Measurements from ENCODE around the gene EXOC4.

The EXOC4 gene

DNA sequence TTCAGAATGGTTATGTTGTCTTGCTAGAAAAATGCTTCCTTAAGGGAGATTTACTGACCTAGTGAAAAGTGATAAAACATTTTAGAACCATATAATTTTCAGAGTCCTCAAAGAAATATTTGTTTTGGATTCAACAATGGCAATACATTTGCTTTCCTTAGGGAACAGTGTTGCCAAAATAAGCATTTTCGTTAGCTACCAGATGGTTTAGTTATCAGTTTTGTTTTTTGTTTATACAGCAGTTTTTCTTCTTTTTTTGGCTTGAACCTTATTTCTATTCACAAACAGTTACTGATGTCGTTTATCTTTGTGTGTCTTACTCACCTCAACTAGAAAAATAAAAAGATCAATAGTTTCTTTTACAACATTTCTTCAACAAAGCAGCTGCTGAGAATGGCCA, 48.6 kb downstream of the EXOC4 start:
- no peak for DNase-seq (ENCODE audit: extremely low read depth, insufficient read length)
- peaks cover 3% of the 10 kb centered on the region for H3K36me3 ChIP-seq (ENCODE audit: control insufficient read depth, insufficient read depth, low read length)
- TF ChIP-seq, protein P1, sequence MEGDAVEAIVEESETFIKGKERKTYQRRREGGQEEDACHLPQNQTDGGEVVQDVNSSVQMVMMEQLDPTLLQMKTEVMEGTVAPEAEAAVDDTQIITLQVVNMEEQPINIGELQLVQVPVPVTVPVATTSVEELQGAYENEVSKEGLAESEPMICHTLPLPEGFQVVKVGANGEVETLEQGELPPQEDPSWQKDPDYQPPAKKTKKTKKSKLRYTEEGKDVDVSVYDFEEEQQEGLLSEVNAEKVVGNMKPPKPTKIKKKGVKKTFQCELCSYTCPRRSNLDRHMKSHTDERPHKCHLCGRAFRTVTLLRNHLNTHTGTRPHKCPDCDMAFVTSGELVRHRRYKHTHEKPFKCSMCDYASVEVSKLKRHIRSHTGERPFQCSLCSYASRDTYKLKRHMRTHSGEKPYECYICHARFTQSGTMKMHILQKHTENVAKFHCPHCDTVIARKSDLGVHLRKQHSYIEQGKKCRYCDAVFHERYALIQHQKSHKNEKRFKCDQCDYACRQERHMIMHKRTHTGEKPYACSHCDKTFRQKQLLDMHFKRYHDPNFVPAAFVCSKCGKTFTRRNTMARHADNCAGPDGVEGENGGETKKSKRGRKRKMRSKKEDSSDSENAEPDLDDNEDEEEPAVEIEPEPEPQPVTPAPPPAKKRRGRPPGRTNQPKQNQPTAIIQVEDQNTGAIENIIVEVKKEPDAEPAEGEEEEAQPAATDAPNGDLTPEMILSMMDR (IDR thresholded peaks at IDR 0.05; ENCODE audit: insufficient read depth, low read length, poor library complexity, severe bottlenecking): no peak
- no peaks in the 10 kb centered on the region for H3K27me3 ChIP-seq (replicated peaks; ENCODE audit: control insufficient read depth, insufficient read depth, low read length)
- H3K4me3 ChIP-seq (replicated peaks; ENCODE audit: low read depth, low read length): no peak overlapping the region

DNA sequence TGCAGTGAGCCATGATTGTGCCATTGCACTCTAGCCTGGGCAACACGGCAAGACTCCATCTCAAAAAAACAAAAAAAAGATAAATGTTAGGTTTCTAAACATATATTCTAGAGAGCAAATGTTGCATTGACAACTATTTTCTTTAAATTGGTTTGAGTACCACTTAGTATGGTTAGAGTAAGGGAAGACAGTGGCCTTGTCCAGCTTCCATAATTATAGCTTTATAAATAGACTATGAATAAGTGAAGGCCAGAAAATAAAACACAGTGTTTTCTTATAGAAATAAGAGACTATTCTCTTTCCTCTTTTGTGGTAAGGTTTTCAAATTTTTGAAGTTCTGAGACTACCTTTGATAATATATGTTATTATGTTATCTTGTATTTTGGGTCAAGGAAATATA, 50.5 kb downstream of the EXOC4 start:
- H3K27me3 ChIP-seq (replicated peaks; ENCODE audit: control insufficient read depth, insufficient read depth, low read length): no peaks in the 10 kb centered on the region
- DNase-seq (ENCODE audit: extremely low read depth, insufficient read length): no peak
- peaks cover 3% of the 10 kb centered on the region for H3K36me3 ChIP-seq (ENCODE audit: control insufficient read depth, insufficient read depth, low read length)
- no peak overlapping the region for H3K4me3 ChIP-seq (replicated peaks; ENCODE audit: low read depth, low read length)
- TF ChIP-seq, protein P1 (IDR thresholded peaks at IDR 0.05; ENCODE audit: insufficient read depth, low read length, poor library complexity, severe bottlenecking): no peak

DNA sequence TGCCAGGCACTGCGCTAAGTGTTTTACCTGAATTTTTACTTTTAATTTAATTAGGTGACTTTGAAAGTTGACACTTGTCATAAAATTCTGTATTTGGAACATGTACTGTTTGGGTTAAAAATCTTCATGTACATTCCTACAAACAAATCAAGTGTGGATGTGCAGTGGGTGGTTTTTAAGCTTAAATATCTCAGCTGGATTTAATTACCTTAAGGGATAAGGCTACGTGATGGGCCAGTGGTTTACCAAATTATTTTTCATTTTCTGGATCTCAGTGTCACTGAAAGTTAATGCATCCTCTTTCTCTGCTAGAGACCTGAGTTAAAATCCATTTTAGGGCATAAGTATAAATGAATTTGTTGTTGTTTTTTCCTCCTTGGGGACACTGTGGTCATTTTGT, 51.1 kb downstream of the EXOC4 start:
- no peak overlapping the region for H3K4me3 ChIP-seq (replicated peaks; ENCODE audit: low read depth, low read length)
- TF ChIP-seq, protein P1 (IDR thresholded peaks at IDR 0.05; ENCODE audit: insufficient read depth, low read length, poor library complexity, severe bottlenecking): no peak
- no peaks in the 10 kb centered on the region for H3K27me3 ChIP-seq (replicated peaks; ENCODE audit: control insufficient read depth, insufficient read depth, low read length)
- no peak for DNase-seq (ENCODE audit: extremely low read depth, insufficient read length)
- H3K36me3 ChIP-seq (ENCODE audit: control insufficient read depth, insufficient read depth, low read length): peaks cover 3% of the 10 kb centered on the region

DNA sequence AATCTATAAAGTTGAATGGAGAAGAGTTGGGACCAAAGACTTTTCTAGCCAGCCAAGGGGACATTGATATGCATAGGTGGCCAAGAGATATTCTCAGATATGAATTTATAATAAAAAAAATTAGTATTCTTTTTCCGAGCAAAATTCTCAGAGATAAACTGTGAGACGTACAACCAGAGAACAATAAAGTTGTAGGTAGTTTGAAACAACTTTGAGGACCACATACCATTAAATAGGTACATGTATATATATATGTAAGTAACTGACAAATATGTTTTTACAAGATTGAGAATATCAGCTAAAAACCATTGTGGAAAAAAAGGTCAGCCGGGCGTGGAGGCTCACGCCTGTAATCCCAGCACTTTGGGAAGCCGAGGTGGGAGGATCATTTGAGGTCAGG, 56.5 kb downstream of the EXOC4 start:
- DNase-seq (ENCODE audit: extremely low read depth, insufficient read length): no peak
- no peak overlapping the region for H3K4me3 ChIP-seq (replicated peaks; ENCODE audit: low read depth, low read length)
- H3K36me3 ChIP-seq (ENCODE audit: control insufficient read depth, insufficient read depth, low read length): peaks cover 3% of the 10 kb centered on the region
- H3K27me3 ChIP-seq (replicated peaks; ENCODE audit: control insufficient read depth, insufficient read depth, low read length): no peaks in the 10 kb centered on the region
- TF ChIP-seq, protein P1 (IDR thresholded peaks at IDR 0.05; ENCODE audit: insufficient read depth, low read length, poor library complexity, severe bottlenecking): no peak

DNA sequence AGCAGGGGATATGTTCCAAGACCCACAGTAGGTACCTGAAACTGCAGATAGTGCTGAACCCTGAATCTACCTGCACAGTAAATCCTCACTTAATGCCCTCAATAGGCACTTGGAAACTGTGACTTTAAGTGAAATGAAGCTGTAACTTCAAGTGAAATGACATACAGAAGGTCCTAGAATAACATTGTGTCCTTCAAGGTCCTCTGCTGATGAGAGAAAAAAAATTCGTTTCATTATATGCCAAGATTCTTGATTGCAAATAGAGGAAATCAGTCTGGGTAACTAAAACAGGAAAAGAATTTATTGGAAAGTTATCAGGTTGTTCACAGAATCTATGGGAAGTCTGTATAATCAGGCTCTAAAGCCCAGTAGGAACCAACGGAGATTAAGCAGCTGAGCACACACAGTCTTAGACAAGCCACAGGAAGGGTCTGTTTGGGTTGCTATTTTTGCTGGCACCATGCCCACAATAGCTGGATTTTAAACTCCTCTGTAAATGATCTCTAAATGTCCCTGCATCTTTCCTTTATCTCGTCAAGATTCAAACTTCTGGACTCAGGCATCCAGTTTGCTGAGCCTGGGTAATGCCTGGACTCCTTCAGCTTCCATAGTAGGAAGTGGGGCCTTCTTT, 57.5 kb downstream of the EXOC4 start:
- Histone ChIP-seq H3K36me3 (ENCODE audit: control insufficient read depth, insufficient read depth, low read length) (peaks cover 3% of the 10 kb centered on the region), H3K4me3 (replicated peaks; ENCODE audit: low read depth, low read length) (no peak overlapping the region), H3K27me3 (replicated peaks; ENCODE audit: control insufficient read depth, insufficient read depth, low read length) (no peaks in the 10 kb centered on the region)
- TF ChIP-seq, protein P1 (IDR thresholded peaks at IDR 0.05; ENCODE audit: insufficient read depth, low read length, poor library complexity, severe bottlenecking): no peak
- DNase-seq (ENCODE audit: extremely low read depth, insufficient read length): no peak

DNA sequence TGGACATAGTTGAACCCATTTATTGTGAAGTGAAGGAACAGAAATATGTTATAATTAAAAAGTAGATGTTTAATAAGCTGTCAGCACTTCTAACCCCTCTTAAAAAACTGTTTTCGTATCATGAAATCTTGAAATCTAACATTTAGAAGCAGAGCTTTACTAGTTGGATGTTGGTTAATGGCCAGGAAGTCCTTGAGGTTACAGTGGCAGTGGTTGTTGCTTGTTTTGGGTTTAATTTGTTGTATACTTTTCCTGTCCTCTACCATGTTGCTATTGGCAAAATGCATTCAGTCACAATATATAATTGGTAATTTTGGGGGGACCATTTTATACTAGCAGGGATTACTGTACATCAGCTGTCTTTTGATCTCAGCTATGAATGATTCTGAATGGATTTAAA, 60.7 kb downstream of the EXOC4 start:
- TF ChIP-seq, protein P1 (IDR thresholded peaks at IDR 0.05; ENCODE audit: insufficient read depth, low read length, poor library complexity, severe bottlenecking): no peak
- Histone ChIP-seq H3K36me3 (ENCODE audit: control insufficient read depth, insufficient read depth, low read length) (no peaks in the 10 kb centered on the region), H3K27me3 (replicated peaks; ENCODE audit: control insufficient read depth, insufficient read depth, low read length) (no peaks in the 10 kb centered on the region), H3K4me3 (replicated peaks; ENCODE audit: low read depth, low read length) (no peak overlapping the region)
- no peak for DNase-seq (ENCODE audit: extremely low read depth, insufficient read length)

All from GM06990 (cell line).